Stromal cell of bone marrow (primary cell): ENCODE results near the gene ADAD2.
A peak's percentile ranks its signal among the peaks of the same experiment; 100 is the strongest.
"Not testable (repeated sequence)": the region's sequence is repeated elsewhere in the genome, so short reads cannot be mapped to it uniquely, and the experiment has no call there.

Experiments used
- DNase-seq: peaks from one replicate; pipeline ENCODE4 v3.0.0-alpha.2; 2012; ENCODE audit warnings: low read depth

ADAD2 gene

DNA sequence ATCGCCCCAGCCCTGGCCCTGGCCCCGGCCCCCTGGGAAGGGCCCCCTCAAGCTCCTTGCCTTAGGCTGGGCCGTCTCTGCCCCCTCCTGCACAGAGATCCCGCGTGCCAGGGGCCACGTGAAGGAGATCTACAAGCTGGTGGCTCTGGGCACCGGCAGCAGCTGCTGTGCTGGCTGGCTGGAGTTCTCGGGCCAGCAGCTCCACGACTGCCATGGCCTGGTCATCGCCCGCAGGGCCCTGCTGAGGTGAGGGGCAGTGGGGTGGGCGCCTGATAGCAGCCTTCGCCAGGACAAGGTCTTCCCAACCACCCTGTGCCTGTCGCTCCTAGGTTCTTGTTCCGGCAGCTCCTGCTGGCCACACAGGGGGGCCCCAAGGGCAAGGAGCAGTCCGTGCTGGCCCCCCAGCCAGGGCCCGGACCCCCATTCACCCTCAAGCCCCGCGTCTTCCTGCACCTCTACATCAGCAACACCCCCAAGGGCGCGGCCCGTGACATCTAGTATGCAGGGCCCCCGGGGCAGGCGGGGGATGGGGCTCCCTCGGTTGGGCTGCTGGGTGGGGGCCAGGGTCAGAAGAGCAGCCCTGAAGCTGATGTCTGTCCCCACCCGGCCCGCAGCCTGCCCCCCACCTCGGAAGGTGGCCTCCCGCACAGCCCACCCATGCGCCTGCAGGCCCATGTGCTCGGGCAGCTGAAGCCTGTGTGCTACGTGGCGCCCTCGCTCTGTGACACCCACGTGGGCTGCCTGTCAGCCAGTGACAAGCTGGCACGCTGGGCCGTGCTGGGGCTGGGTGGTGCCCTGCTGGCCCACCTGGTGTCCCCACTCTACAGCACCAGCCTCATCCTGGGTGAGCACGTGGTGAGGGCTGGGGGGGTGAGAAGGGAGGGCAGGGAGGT lies 4.5 kb downstream of the ADAD2 start:
- DNase-seq: no peak

DNA sequence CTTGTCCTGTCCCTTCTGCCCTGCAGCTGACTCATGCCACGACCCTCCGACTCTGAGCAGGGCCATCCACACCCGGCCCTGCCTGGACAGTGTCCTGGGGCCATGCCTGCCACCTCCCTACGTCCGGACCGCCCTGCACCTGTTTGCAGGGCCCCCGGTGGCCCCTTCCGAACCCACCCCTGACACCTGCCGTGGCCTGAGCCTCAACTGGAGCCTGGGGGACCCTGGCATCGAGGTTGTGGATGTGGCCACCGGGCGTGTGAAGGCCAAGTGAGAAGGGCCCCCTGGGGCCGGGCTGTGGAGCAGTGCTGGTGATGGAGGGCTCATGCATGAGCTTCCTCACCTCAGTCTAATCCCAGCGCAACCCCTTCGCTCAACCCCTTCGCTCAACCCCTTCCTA lies 5.1 kb downstream of the ADAD2 start:
- no peak for DNase-seq

DNA sequence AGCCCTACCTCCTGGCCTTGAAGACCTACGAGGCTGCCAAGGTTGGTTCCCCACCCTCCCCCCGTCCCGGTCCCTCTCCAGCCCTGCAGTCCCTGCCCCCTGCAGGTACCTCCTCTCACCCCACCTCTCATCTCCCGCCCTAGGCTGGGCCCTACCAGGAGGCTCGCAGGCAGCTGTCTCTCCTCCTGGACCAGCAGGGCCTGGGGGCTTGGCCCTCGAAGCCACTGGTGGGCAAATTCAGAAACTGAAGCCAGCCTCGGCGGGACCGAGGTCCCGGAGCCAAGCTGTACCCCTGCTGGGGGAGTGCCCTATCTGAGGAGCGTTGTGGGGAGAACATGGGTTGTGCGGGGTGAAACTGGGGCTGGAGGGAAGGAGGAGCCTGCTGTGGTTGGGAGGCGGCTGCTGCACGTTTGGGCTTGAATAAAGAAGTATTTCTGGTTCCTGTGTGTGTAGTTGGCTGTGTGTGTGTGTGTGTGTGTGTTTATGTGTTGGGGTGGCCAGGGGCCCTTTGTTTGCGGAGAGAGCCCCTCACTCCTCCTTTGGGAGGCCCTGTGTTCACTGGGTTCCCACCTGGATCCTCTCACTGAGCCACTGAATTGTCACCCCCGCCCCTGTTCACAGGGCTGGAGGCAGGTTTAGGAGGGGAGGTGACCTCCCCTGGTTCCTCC lies 5.9 kb downstream of the ADAD2 start:
- no peak for DNase-seq

DNA sequence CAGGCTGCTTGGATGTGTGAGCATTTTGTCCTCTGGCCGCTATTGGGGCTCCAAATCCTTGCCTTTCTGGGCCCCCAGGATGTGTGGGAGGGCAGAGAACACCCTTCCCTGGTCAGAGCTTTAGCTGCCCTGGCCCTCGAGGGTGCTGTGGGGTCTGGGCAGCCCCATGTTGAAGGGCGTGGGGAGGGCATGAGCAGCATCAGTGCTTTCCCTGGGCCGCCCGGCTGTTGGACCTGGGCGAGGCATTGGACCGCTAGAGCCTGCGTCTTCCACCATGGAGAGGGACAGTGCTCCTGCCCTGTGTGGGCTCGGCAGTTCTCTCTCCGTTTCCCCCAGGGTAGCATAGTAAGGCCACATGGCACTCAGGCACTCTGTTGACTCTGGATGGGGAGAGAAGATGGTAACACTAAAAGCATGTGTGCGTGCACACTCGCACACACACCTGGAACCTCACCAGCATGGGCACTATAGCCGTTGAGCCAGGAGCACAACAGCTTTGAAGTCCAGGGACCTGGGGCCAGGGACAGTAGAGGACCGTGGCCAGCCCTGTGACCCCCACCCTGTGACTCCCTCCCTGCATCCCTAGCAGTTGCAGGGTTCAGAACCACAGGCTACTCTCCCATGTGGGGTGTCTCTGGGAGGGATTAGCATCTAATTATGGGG lies 6.6 kb downstream of the ADAD2 start:
- DNase-seq: no peak

DNA sequence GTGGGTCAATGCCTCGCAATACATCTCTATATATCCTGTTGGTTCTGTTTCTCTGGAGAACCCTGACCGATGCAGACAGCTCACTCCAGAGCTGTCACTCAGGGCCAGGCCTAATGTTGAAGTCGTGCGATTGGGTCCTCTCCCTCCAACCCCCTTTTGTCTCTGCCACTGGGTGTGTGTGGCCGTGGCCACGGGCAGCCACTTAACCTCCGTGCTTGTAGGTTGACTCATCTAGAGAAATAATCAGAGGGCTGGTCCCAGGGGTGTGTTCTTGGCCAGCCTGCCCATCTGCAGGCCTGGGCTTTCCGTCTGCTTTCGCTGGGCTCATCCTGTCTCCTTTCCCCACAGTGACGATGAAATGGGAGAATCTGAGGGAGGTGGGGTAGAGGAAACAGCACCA lies 7.4 kb downstream of the ADAD2 start:
- peak; percentile 68 for DNase-seq

DNA sequence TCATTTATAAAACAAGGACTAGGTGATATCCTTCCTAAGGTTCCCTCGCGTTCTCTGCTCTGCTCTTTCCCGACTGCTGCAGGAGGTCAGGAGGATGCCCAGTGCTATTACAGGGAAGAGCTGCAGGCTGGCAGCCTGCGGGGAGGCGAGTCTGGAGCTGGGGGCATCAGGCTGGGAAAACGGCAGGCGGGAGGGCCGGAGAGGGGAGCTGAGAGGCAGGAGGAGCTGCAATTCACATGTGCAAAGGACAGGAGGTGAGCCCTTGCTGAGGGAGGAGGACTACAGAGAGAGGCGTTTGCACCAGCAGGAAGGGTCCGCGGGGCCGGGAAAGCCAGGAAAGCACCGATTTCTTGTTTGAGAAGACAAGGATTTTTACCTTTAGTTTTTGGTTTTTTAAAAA lies 8.1 kb downstream of the ADAD2 start:
- no peak for DNase-seq

DNA sequence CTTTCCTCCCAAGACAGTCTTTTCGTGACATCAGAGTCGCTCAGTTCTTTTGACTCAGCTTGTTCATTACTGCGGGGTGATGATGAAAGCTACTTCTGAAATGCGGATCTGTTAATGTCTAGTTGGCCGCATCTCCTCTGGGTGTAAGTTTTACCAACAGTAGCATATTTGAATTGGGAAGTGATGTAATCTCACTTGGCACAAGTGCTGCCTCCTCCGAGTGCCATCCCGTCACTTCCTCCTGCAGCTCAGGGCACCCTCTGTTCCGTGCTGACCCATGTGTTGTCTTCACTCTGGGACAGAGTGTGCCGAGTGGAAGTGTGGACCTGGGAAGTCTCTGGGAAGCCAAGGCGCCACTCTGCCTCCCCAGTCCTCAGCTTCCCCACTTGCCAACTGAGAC lies 8.9 kb downstream of the ADAD2 start:
- DNase-seq: no peak

DNA sequence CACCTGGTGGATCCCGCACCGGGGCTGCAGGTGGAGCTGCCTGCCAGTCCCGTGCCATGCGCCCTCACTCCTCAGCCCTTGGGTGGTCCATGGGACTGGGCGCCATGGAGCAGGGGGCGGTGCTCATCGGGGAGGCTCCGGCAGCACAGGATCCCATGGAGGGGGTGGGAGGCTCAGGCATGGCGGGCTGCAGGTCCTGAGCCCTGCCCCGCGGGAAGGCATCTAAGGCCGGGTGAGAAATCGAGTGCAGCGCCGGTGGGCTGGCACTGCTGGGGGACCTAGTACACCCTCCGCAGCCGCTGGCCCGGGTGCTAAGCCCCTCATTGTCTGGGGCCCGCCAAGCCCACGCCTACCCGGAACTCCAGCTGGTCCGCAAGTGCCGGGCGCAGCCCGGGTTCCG lies 13.6 kb downstream of the ADAD2 start:
- not testable (repeated sequence) for DNase-seq

DNA sequence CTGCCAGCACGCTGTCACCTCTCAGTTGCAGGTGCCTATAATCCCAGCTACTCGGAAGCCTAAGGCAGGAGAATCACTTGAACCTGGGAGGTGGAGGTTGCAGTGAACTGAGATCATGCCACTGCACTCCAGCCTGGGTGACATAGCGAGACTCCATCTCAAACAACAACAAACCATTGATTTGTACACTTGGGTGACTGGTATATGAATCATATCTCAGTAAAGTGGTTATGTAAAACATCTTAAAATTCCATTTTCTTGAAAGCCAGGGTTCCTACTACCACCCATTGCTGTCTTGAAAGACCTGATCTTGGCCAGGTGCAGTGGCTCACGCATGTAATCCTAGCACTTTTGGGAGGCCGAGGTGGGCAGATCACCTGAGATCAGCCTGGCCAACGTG lies 14.2 kb downstream of the ADAD2 start:
- DNase-seq: not testable (repeated sequence)

DNA sequence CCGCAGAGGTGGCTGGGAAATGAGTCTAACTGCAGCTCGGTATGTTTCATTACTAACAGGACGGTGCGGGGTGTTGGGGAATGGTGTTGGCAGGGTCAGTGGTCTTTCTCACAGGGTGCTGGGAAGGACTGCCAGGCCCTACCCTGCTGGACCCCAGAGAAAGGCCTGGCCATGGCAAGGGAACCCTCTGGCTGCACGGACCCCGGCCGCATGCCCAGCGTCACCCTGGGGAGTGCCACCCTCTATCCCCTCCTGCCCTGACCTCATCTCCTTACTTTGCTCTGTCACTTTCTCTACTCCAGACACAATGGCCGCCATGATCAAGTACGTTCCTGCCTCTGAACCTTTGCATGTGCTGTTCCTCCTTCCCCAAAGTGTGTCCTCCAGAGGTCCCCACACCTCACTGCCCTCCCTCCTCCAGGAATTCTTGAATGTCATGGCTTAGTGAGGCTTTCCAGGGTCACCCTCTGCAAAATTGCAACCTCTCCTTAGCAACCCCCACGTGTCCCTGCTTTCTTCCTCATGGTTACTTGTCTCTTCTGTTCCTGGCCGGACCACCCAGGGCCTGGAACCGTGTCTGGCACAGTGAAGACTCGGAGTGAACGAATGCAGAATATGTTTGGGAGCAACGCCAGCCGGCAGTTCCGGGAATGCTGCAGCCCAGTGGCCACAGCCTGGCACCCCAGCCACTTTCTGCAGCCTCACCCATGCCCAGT lies 15.2 kb downstream of the ADAD2 start:
- DNase-seq: no peak

DNA sequence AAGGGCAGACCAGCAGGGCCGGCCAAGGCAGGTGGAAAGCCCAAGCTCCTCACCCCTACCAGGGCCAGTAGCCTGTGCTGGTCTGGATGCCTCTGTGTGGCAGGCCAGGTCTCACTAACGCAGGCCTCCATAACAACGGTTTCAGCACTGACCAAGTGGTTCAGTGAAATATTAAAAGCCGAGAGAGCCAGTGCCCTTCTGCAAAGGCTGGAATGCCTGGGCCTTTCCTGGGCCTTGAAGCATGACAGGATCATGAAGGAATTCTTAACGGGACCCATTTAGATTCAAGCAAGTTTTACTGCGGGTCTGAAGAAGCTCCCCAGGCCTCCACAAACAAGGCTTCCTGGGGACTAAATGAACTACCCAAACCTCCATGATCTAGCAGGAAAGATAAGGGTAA lies 16.3 kb downstream of the ADAD2 start:
- DNase-seq: no peak

DNA sequence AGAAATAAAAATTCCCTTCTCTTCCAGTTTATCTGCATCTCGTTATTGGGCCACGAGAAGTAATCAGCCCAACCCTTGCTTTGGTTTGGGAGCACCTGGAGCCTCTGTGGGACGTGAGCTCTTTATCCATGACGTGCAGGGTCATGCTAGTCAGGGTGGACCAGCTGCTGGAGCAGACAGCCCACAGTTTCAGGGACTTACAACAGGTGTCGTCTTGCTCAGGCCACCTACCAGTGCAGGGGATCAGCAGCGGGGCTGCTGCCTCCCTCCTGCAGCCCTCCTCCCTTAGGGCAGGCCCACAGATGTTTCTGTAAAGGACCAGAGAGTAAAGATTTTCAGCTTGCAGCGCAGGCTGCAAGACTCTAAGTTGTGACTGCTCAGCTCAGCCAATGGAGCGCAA lies 16.9 kb downstream of the ADAD2 start:
- no peak for DNase-seq

DNA sequence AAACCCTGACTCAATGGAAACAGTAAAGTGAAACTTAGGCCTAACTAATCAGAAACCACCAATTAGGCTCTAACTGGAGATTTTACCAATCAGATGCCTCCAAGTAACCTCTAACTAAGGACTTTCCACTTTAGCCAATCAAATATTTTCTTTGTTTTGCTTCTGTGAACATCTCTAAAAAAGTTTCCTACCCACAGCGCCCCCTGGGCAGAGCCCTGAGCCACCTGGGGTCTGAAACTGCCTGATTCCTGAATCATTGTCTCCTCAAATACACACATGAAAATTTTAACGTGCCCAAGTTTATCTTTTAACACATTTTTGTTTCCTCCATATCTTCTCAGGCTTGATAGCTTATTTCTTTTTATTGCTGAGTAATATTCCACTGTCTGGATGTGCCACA lies 19.0 kb downstream of the ADAD2 start:
- DNase-seq: no peak

DNA sequence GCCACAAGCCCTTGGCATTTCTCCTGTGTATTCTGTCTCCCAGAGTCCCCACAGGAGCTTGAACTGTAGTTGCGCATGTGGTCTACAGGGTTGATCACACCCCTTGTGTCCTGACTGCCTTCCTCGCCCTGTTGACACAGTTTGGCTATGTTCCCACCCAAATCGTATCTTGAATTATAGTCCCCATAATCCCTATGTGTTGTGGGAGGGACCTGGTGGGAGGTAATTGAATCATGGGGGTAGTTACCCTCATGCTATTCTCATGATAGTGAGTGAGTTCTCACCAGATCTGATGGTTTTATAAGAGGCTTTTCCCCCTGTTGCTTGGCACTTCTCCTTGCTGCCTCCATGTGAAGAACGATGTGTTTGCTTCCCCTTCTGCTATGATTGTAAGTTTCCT lies 21.2 kb downstream of the ADAD2 start:
- no peak for DNase-seq

DNA sequence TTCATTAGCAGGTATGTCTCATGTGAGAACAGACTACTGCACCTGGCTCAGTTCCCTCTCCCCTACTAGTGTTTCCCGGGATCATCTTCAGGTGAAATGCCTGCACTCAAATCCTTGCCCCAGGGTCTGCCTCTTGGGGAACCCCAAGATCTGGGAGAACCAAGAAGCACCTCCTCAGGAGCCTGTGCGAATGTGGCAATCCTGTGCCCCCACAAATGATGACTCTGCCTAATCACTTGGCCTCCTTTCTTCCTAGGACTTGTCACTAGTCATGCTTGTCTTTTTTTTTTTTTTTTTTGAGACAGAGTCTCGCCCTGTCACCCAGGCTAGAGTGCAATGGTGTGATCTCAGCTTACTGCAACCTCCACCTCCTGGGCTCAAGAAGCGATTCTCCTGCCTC lies 21.7 kb downstream of the ADAD2 start:
- DNase-seq: no peak

DNA sequence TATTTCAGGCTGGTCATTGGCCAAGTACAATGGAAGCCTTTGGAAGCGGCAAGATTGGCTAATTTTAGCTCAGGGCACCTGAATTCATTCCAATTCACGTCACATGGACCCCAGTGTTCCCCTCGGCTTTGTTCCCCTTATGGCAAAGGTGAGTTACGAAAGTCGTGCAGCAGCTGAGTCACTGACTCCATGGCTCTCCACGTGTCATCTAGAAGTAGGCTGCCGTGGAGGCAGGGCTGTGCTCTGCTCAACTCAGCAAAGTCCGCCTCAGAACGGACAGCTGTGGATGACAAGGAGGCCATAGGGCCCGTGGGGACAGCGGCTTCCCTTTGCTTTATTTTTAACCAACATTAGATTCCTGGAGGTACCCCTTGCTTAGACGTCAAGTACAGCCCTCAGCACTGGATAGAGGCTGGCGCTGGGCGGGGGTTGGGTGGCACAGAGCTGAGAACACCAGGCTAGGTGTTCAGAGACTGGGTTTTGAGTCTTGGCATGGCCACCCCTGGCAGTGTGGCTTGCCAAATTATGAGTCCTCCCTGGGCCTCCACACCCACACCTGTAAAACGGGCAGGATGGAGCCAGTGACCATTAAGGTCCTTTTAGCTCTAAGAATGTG lies 23.6 kb downstream of the ADAD2 start:
- DNase-seq: no peak

DNA sequence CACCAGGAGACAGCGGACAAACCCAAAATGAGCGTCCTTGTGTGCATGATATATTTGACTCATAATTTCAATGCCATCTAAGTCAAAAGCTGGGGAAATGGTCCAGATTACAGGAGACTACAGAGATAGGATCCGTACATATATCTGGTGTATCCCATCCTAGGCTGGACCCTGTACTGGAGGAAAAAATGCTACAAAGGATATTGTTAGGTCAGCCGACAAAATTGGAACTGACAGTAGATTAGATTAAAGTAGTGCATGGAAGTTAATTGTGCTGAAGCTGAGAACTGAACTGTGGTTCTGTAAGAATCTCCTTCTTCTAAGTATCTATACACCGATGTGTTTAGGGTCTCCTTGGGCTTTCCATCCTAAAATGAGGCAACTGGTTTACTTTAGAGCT lies 24.6 kb downstream of the ADAD2 start:
- DNase-seq: no peak

DNA sequence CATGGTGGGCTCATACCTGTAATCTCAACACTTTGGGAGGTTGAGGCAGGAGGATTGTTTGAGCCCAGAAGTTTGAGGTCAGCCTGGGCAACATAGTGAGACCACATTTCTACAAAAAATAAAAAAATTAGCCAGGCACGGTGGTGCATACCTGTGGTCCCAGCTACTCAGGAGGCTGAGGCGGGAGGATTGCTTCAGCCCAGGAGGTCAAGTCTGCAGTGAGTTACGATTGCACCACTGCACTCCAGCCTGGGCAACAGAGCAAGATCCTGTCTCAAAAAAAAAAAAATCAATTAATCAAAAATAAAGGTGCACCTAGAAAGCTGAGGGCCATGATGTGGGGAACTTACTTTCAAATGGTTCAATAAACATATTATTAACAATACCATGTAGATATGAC lies 25.2 kb downstream of the ADAD2 start:
- DNase-seq: not testable (repeated sequence)

DNA sequence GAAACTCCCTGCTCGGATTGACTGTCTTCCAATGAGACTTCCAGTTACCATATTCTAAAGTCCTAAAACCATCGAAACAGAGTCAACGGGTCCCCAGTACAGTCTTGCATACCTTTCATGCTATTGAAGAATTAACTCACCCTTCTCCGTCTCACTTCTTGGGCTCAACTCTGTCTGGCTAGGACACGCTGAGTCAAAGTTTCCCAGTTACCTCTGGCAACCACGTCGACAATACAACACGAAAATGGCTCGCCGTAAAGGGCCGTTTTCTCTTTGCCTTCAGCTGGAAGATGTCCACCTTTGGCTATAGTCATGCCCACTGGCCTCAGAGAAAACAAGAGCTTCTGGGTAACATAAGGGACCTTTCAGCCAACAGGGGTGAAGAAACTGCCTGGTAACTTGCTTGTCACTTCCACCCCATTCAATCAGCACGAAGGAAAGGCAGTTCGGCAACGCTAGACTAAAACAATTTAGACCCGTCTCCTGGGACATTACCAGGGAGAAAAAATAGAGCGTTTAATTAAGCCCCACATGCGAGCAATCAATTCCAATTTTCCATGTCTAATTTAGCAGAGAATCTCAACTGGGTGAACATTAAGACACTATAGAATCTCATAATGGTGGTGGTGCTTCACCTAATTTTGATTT lies 27.3 kb downstream of the ADAD2 start:
- no peak for DNase-seq

DNA sequence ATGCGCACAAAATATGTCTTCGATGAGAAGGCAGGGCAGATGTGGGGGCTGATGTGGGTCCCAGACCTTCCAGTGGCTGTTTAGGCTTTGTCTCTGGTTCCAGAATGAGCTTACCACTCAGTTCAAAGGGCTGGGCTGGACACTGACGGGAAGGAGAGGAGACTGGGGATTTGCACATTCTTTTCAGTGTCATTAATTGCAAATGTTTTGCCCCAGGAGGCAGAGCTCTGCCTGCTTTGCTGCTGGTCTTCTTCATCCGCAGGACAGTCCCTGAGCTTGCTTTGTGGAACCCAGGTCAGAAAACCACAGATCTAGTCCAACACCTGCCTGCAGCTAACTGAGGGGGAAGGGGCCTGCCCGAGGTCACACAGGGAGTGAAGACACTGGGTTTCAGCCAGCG lies 28.0 kb downstream of the ADAD2 start:
- no peak for DNase-seq

DNA sequence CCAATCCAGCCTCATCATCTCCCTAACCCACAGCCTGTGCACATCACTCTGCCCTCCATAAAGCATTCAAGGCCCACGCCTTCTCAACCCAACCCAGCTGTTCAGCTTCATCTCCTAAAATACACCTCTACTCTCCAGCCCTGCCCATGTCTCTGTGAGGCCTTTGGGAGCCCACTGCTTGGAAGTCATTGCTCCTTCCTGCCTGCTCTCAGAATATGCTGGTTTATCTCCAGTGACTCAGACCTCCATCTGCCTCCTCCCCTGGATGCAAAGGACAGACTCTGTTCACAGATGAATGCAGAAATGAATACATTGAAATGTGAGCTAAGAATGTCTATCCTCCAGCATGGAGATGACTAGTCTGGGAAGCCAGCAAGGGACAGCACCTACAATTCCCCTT lies 29.9 kb downstream of the ADAD2 start:
- DNase-seq: no peak

DNA sequence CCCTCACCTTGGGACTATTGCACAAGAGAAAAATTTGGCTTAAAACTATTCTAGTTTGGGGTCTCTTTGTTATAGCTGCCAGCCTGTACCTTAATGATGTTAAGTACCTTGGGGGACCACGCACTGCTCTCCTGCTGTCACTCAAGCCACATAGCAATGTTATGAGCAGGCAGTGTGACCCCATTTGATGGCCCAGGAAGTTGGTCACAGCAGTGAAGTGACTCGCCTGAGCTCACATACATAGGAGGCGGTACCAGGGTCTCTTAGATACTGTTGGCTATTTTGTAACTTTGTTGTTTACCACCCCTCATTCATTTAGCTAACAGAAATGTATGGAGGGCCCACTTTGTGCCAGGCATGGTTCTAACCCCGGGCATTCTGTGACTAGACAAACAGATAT lies 32.5 kb downstream of the ADAD2 start:
- no peak for DNase-seq
